ENCODE data around the gene KRT74.

KRT74 gene

DNA sequence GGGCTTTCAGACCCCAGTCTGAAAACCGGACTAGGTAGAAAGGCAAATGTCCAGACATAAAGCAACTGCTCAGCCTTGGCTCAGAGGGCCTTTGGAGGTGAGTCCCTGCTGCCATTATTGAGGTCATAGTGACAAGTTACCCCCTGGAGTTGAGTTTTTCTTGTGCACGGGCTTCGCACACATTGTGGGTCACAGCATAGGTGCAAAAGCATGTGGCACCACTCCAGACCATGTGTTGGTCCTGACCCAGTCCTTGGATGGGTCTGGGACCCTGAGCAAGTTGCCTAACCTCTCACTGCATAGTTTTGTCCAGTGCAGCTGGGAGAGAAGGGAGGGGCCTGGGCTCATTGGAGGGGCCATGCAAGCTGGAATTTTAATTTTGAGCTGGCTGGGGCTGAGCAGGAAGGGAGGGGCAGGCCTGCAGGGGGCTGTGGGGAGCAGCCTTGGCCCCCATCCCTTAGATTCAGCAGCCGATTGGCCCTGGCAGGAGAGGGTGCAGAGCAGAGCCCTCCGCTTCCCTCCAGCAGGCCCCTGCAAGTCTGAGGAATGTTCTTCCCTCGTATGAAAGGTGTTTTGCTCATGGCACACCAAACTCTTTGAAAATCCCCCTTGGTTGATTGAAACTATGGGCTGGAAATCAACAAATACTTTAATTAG lies 49.3 kb downstream of the KRT74 start:
- Mint-ChIP-seq H3K4me3 (no peak overlapping the region), H3K36me3 (no peaks in the 10 kb centered on the region), H3K27me3 (peaks cover 25% of the 10 kb centered on the region), H3K27ac (no peak overlapping the region), H3K9me3 (no peaks in the 10 kb centered on the region), H3K4me1 (peaks cover 3% of the 10 kb centered on the region)
- CTCF ChIA-PET = no interaction called here
- no peak for DNase-seq

DNA sequence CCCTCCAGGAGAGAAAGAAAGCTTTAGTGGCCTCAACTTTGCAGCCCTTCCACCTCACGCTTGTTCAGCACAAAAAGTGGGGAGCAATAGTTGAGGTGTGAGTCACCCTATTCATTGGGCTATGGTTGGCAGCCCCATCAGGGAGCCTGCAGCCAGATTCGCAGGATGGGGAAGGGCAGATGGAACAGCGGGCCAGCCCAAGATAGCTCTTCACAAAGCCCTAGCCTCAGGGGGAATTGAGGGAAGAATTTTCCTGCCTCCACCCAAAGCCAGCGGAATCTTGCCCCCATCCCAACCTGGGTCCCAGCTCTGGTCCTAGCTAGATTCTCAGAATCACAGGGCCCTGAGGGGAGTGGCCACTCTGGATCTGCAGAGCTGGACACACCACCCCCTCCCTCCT lies 49.8 kb downstream of the KRT74 start:
- Mint-ChIP-seq H3K27me3 (peaks cover 30% of the 10 kb centered on the region), H3K9me3 (no peaks in the 10 kb centered on the region), H3K36me3 (no peaks in the 10 kb centered on the region), H3K4me1 (peaks cover 3% of the 10 kb centered on the region), H3K4me3 (no peak overlapping the region), H3K27ac (no peak overlapping the region)
- DNase-seq = no peak
- CTCF ChIA-PET = no interaction called here

DNA sequence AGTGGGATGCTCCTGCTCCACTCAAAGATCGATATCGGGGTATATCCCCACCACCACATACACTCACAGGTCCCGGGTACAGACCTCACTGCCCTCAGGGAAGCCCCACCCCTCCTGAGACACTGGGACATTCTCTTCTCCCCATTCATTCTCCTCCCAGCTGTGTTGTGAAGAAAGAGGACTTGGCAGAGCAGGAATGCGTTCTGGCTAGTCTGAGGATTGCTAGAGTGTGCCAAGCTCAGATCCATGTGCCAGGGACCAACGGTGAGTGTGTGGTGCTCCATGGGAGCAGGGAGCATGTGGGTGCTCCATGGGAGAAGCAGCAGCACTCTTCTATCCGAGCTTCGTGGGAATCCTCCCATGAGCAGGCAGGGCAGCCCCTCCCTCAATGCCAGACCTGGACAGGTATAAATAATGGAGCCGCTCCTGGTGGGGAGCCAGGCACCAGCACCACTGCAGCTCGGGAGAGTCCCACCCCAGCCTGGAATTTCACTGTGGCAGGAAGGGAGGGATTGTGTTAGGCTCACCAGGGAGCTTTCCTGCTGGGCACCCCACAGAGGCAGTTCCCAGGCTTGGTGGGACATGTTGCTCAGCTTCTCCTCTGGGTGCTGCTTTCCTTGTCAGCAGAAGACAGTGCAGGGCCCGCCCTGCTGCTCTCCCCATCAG lies 51.2 kb downstream of the KRT74 start:
- no peaks in the 10 kb centered on the region for H3K36me3 Mint-ChIP-seq
- H3K27ac Mint-ChIP-seq = no peak overlapping the region
- H3K4me1 Mint-ChIP-seq = peaks cover 3% of the 10 kb centered on the region
- no peak for DNase-seq
- H3K27me3 Mint-ChIP-seq = peaks cover 31% of the 10 kb centered on the region
- no peaks in the 10 kb centered on the region for H3K9me3 Mint-ChIP-seq
- no peak overlapping the region for H3K4me3 Mint-ChIP-seq
- CTCF ChIA-PET = no interaction called here

DNA sequence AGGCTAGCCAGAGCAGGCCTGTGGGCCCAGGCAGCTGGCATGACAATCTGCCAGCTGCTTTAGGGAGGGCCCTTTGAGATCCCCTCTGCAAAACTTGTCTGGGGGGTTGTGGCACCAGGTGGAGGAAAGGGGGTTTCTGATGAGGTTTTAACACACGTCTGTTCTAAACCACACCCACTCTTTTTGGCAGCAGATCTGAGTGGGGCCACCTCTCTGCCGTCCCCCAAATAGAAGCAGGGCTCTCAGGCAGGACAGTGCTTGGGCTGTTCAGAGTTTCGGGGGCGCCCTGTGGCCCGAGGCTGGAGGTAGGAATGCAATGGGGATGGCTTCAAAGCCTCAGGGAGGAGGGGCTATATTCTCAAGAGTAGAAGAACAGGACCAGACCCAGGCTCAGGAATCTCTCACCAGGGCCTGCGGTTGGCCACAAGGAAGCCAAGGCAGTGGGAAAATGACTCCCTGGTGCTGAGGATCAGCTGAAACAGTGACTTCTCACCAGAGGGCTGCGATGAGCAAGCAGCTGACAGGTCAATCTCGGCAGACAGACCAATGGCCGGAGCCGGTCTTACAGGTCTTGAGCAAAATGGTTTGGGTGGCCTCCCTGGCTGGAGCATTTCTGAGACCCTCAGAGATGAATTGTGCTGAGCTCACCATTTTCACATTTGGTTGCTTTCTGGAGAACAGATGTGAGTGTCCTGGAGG lies 51.9 kb downstream of the KRT74 start:
- Mint-ChIP-seq H3K36me3 (no peaks in the 10 kb centered on the region), H3K27ac (no peak overlapping the region), H3K9me3 (no peaks in the 10 kb centered on the region), H3K4me1 (peaks cover 3% of the 10 kb centered on the region), H3K4me3 (no peak overlapping the region), H3K27me3 (peaks cover 37% of the 10 kb centered on the region)
- CTCF ChIA-PET = no interaction called here
- no peak for DNase-seq

DNA sequence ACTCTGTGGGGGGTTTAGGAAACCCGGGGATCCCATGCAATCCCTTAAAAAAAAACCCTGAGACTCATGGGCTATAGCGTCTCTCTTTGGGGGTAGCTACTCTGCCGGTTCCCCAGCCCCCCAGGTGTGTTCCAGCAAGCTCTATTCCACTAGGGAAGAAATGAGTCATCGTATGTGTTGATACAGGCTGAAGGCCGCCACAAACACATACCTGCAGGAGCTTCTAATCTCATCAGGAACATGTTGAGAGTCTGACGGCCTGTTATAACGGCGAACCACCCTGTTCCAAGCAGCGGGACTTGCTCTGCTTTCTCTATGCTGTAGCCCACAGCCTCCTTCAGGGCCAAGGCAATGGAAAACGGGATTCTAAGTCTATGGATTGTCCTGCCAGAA lies 52.5 kb downstream of the KRT74 start:
- CTCF ChIA-PET = no interaction called here
- Mint-ChIP-seq H3K27ac (no peak overlapping the region), H3K4me3 (no peak overlapping the region), H3K9me3 (no peaks in the 10 kb centered on the region), H3K36me3 (no peaks in the 10 kb centered on the region), H3K4me1 (no peaks in the 10 kb centered on the region), H3K27me3 (peaks cover 42% of the 10 kb centered on the region)
- no peak for DNase-seq

DNA sequence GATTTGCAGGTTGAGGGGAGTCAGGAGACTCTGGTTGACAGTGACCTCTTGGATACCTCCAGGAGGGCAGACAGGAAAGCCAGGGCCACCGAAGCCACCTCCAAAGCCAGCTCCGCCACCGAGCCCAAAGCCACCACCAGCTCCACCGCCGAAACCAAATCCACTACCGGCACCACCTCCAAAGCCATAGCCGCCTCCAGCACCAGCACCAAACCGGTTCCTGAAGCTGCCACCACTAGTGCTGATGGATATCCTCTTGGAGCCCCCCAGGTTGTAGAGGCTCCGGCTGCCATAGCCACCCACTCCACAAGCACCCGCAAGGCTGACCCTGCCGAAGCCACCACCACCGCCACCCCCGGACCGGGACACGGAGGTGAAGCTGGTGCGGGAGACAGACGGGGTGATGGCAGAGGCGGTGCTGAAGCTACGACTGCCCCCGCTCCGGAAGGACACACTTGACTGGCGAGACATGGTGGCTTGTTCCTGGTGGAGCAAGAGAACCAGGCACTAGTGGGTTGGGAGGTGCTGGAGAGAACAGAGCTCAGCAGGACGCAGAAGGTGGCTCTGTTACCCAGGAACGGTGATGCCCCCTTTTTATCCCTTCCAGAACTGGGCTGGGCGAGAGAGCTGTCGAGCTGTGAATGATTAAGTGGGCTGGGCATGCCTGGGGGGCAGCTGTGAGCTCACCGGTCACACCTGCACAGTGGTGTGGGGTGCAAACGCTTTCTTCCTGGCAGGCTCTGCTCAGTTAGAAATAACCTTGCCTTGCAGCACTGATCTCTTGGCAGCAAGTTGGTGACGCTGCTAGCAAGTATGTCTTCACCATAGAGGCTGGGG lies 53.6 kb downstream of the KRT74 start, which contains the start of gene KRT5:
TSS of gene KRT5 (minus strand) at position 569 of the 837 bp plus-strand sequence. CDS start at position 471, 98 bp downstream.
- Mint-ChIP-seq H3K27ac (no peak within 1 kb of the TSS), H3K4me3 (no peak within 1 kb of the TSS), H3K9me3 (no peaks in the 10 kb centered on the region), H3K4me1 (no peaks in the 10 kb centered on the region), H3K36me3 (no peaks in the 10 kb centered on the region), H3K27me3 (peaks cover 45% of the 10 kb centered on the region)
- DNase-seq = no peak
- CTCF ChIA-PET = interaction anchor here (1.0 kb wide), 1 partner anchor 359 kb away, joined by 3 read pairs; no protein-coding TSS in a partner anchor

DNA sequence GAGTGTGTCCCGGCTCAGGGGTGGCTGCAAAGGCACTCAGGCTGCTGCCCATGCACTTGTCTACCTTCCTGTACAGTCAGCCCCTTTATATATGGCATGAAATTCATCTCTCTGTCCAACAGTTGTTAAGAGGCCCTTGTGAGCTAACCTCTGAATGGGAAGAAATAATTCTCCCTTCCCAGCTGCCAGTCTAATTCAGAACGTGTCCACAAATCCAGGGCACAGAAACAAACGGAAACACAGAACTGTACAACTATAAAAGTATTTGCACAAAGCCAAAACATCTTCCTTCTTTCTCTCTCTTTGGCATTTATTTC lies 54.3 kb downstream of the KRT74 start:
- Mint-ChIP-seq H3K27ac (no peak overlapping the region), H3K4me3 (no peak overlapping the region), H3K9me3 (no peaks in the 10 kb centered on the region), H3K4me1 (no peaks in the 10 kb centered on the region), H3K27me3 (peaks cover 45% of the 10 kb centered on the region), H3K36me3 (no peaks in the 10 kb centered on the region)
- CTCF ChIA-PET = no interaction called here
- DNase-seq = no peak

DNA sequence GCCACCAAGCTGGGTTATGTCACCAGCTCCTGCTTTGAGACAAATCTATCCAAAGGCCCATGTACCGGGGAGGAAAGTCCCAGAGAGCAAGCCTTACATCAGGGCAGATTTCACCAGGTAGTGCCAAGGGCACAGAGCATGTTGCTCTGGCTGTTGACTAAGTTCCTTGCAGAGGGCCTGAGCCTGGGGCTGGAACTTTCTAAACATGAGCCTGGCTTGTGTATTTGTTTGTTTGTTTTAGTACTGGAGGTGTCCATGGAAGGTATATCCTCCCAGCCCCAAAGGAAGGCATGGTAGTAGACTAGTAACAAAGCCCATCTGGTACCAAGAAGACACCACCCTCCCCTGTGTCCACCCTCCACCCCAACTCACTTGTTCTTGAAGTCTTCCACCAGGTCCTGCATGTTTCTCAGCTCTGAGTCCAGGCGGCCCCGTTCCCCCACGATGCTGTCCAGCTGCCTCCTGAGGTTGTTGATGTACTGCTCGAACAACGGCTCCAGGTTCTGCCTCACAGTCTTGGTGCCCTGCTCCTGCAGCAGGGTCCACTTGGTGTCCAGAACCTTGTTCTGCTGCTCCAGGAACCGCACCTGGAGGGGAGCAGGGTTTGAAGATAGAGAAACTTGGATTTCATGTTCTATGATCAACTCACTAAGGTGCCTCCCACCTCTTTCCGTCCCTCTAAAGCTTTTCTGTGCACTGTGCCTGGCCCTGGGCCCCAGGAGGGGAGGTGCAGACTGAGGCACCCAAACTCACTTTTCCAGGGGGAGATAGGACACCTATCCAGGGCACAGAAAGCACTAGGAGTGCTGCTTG lies 54.9 kb downstream of the KRT74 start:
- no peaks in the 10 kb centered on the region for H3K4me1 Mint-ChIP-seq

DNA sequence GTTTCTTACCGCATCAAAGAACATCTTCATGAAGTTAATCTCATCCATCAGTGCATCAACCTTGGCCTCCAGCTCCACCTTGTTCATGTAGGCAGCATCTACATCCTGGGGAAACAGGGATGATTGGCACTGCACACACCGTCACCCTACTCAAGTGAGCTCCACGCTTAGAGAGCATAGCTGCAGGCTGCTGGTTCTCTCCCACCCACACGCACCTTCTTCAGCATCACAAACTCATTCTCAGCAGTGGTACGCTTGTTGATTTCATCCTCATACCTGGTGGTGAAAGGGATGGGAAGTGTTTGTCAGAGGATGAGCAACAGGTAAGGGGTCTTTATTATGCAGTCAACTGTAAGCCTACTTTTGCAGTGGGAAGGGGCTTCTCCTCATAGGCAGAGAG lies 55.8 kb downstream of the KRT74 start:
- Mint-ChIP-seq H3K4me3 (no peak overlapping the region), H3K9me3 (no peaks in the 10 kb centered on the region), H3K27me3 (peaks cover 36% of the 10 kb centered on the region), H3K27ac (no peak overlapping the region), H3K36me3 (no peaks in the 10 kb centered on the region), H3K4me1 (no peaks in the 10 kb centered on the region)
- CTCF ChIA-PET = no interaction called here
- no peak for DNase-seq

More for the DNA sequence above, 54.9 kb downstream of the KRT74 start:
- DNase-seq = no peak
- CTCF ChIA-PET = interaction anchor here (0.7 kb wide), 1 partner anchor 269 kb away, joined by 3 read pairs; no protein-coding TSS in a partner anchor
- Mint-ChIP-seq H3K27me3 (peaks cover 40% of the 10 kb centered on the region), H3K27ac (no peak overlapping the region), H3K4me3 (no peak overlapping the region), H3K36me3 (no peaks in the 10 kb centered on the region), H3K9me3 (no peaks in the 10 kb centered on the region)

DNA sequence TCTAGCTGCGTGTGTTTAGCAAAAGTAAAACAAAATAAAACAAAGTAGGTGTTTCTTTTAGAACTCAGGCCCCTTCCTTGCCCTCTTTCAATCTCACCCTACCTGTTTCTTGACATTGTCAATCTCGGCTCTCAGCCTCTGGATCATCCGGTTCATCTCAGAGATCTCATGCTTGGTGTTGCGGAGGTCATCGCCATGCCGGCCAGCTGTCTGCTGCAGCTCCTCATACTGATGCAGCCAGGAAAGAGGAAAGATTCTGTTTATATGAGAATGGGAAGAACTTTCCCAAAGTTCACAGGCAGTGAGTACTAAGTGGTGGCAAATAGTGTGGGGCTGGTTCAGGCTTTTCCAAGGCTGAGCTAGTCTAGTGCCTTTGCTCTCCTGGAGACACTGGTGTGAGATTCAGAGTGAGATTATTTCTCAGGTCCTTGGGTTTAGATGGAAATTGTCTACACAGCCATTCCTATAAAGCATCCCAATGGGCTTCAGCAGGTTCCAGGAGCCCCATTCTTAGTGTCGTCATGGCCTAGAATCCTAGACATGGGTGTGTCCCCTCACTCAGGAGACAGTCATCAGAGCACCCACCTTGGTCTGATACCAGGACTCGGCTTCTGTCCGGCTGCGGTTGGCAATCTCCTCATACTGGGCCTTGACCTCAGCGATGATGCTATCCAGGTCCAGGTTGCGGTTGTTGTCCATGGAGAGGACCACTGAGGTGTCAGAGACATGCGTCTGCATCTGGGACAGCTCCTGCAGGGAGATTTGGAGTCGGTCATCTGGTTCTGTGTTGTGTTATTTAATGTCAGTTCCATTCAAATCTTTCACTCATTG lies 56.4 kb downstream of the KRT74 start:
- Mint-ChIP-seq H3K4me3 (no peak overlapping the region), H3K36me3 (no peaks in the 10 kb centered on the region), H3K27ac (no peak overlapping the region), H3K9me3 (no peaks in the 10 kb centered on the region), H3K27me3 (peaks cover 30% of the 10 kb centered on the region), H3K4me1 (no peaks in the 10 kb centered on the region)
- CTCF ChIA-PET = no interaction called here
- no peak for DNase-seq

DNA sequence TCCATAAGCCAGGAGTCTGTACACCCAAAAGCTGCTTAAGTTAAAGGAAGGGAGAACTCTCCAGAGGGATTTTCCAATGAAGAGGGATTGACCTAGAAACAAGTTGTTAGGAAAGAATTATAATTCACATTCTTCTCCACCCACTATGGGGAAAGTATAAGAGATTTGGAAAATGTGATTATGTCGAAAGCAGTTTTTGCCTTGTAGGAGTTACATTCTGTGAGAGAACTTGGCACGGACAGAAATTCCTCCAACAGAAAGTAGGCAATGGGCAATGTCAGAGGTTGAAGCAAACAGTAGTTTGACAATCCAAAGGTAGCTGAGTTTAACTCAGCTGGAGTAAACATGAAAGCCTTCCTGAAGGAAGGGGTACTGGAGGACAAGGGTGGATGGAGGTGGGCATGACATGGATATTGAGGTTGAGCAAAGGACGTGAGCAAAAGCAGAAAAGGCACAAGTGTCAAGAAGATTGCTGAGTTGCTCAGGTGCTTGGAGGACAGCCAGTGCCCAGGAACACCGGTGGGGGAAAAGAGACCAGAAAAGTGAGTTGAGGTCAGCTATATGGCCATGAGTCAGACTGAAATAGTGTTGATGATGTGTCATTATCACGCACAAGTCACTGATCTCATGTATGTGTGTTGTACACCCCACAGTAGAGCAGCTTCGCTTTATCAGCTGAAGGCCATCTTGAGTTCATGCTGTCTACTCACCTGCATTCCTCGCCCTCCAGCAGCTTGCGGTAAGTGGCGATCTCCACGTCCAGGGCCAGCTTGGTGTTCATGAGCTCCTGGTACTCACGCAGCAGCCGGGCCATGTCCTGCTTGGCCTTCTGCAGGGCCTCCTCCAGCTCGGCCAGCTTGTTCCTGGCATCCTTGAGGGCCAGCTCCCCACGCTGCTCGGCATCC lies 57.5 kb downstream of the KRT74 start:
- no peak overlapping the region for H3K4me3 Mint-ChIP-seq
- DNase-seq = no peak
- no peaks in the 10 kb centered on the region for H3K36me3 Mint-ChIP-seq
- peaks cover 35% of the 10 kb centered on the region for H3K27me3 Mint-ChIP-seq
- no peak overlapping the region for H3K27ac Mint-ChIP-seq
- H3K4me1 Mint-ChIP-seq = no peaks in the 10 kb centered on the region
- H3K9me3 Mint-ChIP-seq = peaks cover 3% of the 10 kb centered on the region
- CTCF ChIA-PET = no interaction called here
